GM19438 (cell line): Measurements from ENCODE around the gene ALK.
A peak's percentile ranks its signal among the peaks of the same experiment; 100 is the strongest.

Experiments used
- ATAC-seq: cut with Tn5 transposase; IDR thresholded peaks from one replicate; pipeline ENCODE4 v1.9.1; 2021; ENCODE audit warnings: low read depth; ENCODE audit not compliant: unreplicated experiment

The ALK gene

GRCh38 chr2:29725610-29726009 lies 195.8 kb downstream of the ALK start:
- ATAC-seq, result no peak

GRCh38 chr2:29724282-29724681 lies 197.1 kb downstream of the ALK start:
- ATAC-seq, result no peak

- peak; percentile 79 for ATAC-seq
Observed at GRCh38 chr2:29723255-29724001, 198.0 kb downstream of the ALK start.

- no peak for ATAC-seq
Observed at GRCh38 chr2:29719639-29720038, 201.7 kb downstream of the ALK start.

GRCh38 chr2:29718076-29718686 lies 203.2 kb downstream of the ALK start:
- ATAC-seq, result no peak

- ATAC-seq, result no peak
Observed at GRCh38 chr2:29715655-29716054, 205.7 kb downstream of the ALK start.

- no peak for ATAC-seq
Observed at GRCh38 chr2:29714333-29714732, 207.1 kb downstream of the ALK start.

- no peak for ATAC-seq
Observed at GRCh38 chr2:29706171-29706720, 215.1 kb downstream of the ALK start.

GRCh38 chr2:29705616-29706015 lies 215.8 kb downstream of the ALK start:
- ATAC-seq, result no peak

GRCh38 chr2:29703336-29703735 lies 218.1 kb downstream of the ALK start:
- ATAC-seq, result no peak

GRCh38 chr2:29702276-29702675 lies 219.1 kb downstream of the ALK start:
- no peak for ATAC-seq

GRCh38 chr2:29700560-29700959 lies 220.8 kb downstream of the ALK start:
- no peak for ATAC-seq

GRCh38 chr2:29699045-29699444 lies 222.3 kb downstream of the ALK start:
- ATAC-seq, result no peak

- no peak for ATAC-seq
Observed at GRCh38 chr2:29698216-29698615, 223.2 kb downstream of the ALK start.

GRCh38 chr2:29697715-29698114 lies 223.7 kb downstream of the ALK start:
- ATAC-seq, result no peak

- ATAC-seq, result no peak
Observed at GRCh38 chr2:29697181-29697580, 224.2 kb downstream of the ALK start.

- ATAC-seq, result no peak
Observed at GRCh38 chr2:29694741-29695140, 226.6 kb downstream of the ALK start.

GRCh38 chr2:29691391-29691950 lies 229.9 kb downstream of the ALK start:
- no peak for ATAC-seq

GRCh38 chr2:29689666-29690065 lies 231.7 kb downstream of the ALK start:
- ATAC-seq, result no peak

- ATAC-seq, result no peak
Observed at GRCh38 chr2:29688429-29688828, 233.0 kb downstream of the ALK start.

- no peak for ATAC-seq
Observed at GRCh38 chr2:29687121-29687520, 234.3 kb downstream of the ALK start.
